Right ventricle myocardium superior (tissue), 1 donor: Measurements from ENCODE around the gene FNDC8. TPM values are rescaled to one million over a fixed set of nuclear protein-coding genes. Genes with fewer than 3 reads are reported as not detected.
"Not testable (repeated sequence)": the region's sequence is repeated elsewhere in the genome, so short reads cannot be mapped to it uniquely, and the experiment has no call there.

Experiments
- ATAC-seq: fragments of 200-7000 bp; cut with Tn5 transposase; one replicate; pipeline ENCODE4 v1.9.1; 2020; ENCODE audit warnings: mild to moderate bottlenecking; ENCODE audit not compliant: poor library complexity
- DNase-seq: peaks from one replicate; pipeline ENCODE4 v3.0.0-alpha.2; 2020
- intact Hi-C: fragments of 100-400 bp; cut with DNase I; formaldehyde crosslinking; loops from one replicate; pipeline ENCODE4 v1.11.2; 2022
- total RNA-seq: library from RNA; stranded (reverse); fragmentation: NEBNext Ultra II Directional; extraction: Animal tissue kit (Norgen Biotek cat#: 25700); gene quantifications from one replicate; pipeline ENCODE4 v1.2.1, GENCODE V29; 2021
- donor health status: DM: no; HTN: yes; CAD: no; lungs with severe emphysema.

Gene FNDC8
- total RNA-seq, 1 donor from 2014 or later, result not detected

DNA sequence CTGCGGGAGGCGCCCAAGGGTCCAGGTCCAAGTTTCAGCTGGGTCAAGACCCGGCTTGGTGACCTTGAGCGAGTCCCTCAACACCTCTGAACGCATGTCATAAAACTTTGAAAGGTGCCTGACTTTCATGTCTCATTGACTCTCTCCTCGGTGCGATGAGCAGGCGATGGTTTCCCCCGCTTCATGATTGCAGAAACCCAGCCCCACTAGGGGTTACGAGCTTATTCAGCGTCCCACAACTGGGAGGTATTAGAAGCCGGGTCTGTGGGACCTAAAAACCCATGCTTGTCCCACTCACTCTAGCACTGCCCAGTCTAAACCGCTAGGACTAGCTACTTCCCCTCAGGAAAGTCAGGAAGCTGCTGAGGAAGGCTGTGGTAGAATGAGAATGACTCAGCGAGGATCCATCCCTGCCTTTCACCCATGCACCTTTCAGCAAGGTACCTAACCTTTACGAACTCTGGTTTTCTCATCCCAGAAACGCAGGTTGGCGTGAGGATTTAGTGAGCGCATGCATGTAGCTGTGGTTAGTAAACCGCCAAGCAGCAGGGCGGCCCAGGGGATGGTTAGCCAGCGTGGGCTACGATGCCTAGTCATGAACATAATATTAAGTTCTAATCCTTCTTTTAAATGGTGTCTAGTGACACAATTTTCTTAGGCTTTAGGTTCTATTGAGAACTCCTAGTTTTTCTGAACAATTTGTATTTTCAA, 31.7 kb upstream of the FNDC8 start:
- intact Hi-C loops, result no loop called here
- DNase-seq, result no peak
- ATAC-seq, result peak; percentile 26

DNA sequence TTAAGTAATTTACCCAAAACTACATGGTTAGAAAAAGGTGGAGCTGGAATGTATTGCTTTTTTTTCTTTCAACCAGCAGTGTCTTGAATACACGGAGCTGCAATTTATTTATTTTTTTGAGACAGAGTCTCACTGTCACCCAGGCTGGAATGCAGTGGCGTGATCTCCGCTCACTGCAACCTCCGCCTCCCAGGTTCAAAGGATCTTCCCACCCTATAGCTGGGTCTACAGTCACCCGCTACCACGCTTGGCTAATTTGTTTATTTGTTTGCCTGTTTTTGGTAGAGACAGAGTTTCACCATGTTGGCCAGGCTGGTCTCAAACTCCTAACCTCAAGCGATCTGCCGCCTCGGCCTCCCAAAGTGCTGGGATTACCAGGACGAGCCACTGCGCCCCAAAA, 30.7 kb upstream of the FNDC8 start:
- ATAC-seq, intact Hi-C loops, DNase-seq: not testable (repeated sequence)

DNA sequence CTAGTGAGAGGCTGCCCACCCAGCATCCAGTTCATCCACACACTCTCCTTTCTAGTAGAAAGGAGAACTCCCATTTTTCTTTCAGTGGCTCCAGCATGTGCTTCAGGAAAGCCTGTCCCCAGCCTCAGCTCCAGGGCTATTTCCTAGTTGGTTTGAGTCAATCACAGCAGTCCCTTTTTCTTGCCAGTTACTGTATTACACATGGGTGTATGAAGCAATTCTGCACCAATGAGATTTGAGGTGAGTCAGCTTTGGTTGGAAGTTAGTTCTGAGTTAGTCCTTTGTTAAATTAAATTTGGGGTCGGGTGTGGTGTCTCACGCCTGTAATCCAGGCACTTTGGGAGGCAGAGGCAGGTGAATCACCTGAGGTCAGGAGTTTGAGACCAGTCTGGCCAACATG, 26.5 kb upstream of the FNDC8 start:
- DNase-seq (no peak), ATAC-seq (peak; percentile 31)
- intact Hi-C loops, result no loop called here

DNA sequence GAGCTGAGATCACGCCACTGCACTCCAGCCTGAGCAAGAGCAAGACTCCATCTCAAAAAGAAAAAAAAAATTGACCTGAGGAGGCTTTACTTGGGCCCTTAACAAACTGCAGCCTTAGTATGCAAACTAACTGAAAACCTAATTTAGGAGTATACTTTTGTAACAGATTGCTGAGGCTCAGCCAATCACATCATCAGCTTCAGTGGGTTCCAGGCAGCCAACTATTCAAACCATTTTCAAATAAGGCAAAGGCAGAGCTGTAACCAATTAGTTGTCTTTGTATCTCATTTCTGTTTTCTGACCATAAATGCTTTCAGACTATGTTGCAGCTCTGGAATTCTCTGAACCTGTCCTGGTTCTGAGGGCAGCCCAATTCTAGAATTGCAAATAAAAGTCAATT, 25.7 kb upstream of the FNDC8 start:
- DNase-seq (no peak), ATAC-seq (no peak)
- intact Hi-C loops, result no loop called here

DNA sequence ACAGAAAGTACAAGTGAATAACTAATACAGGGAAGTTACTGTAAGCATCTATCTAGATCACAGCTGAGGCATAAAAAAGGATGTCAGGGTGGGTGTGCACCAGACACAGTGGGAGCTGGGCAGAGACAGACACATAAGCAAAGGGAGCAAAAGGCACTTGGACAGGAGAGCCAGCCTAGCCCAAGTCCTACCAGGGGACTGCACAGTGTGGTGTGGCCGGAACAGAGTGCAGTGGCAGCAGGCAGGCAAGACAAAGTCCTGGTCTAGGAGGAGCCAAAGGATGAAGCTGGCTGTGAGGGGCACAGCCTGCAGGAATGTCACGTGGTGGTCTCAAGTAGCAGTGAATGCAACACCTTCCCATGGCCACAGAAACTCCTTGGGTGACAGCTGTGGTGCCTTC, 23.6 kb upstream of the FNDC8 start:
- ATAC-seq, result no peak
- DNase-seq, result no peak
- intact Hi-C loops, result no loop called here

DNA sequence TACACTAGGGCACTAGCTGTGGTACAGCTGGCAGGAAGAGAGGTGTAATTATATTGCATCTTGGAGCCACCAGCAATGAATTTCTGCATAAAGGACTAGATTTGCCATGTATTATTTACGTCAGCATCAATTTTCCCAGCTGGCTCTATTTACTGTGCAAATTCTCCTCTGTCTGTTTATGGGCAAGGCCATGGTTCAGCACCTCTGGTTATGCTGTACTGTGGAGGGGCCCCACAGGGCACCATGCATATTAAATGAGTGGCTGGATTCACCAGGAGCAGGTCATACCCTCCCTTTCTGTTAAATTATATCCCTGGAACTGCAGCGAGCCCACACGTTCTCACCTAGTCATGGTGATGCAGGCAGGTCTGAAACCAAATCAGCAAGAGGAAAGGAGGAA, 21.5 kb upstream of the FNDC8 start:
- ATAC-seq (no peak), DNase-seq (no peak)
- intact Hi-C loops, result no loop called here

DNA sequence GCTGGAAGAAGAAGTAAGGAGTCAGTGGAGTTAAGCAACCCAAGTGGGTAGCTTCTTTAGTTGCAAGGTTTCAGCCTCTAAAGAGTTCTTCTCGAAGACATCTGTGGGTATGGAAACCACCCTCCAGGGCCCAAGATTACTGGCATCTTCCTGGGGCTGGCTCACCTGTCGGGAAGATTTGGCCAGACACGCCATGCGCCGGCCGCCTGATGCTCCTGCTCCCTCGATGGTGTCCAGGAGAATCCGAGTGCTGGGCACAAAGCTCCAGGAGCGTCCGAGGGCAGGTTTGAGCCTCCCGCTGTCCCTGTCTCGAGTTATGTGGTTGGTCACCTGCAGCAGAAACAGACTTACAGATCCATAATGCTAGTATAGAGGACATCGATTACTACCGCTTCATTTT, 20.4 kb upstream of the FNDC8 start:
- DNase-seq, result no peak
- ATAC-seq, result no peak
- intact Hi-C loops, result no loop called here

DNA sequence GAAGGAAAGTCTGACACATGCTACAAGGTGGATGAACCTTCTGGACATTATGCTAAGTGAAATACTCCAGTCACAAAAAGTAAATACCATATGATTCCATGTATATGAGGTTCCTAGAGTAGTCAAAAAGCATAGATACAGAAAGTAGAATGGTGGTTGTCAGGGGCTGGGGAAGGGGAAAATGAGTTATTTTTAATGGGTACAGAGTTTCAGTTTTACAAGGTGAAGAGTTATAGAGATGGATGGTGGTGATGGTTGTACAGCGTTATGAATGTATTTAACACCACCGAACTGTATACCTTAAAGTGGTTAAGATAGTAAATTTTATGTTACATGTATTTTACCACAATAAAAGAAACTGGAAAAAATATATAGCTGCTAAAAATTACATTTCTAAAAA, 19.7 kb upstream of the FNDC8 start:
- no peak for ATAC-seq
- intact Hi-C loops, result no loop called here
- no peak for DNase-seq

DNA sequence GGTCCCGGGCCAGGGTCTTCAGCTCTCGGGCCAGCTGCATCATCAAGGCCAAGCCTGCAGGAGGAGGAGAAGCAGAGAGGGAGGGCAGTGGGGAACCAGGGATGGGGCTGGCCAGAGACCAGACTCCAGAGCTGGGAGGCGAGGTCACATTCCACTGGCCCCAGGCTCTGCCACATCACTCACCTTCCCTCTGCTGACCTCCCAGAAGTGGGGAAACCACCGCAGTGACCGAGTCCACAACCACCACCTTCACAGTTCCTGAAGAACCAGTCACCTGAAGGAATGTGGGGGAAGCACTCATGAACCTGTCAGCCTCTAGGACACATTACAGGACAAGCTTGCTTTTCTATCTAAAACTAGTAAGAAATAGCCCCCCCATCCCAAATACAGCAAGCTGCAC, 18.1 kb upstream of the FNDC8 start:
- intact Hi-C loops, result no loop called here
- DNase-seq (no peak), ATAC-seq (no peak)

DNA sequence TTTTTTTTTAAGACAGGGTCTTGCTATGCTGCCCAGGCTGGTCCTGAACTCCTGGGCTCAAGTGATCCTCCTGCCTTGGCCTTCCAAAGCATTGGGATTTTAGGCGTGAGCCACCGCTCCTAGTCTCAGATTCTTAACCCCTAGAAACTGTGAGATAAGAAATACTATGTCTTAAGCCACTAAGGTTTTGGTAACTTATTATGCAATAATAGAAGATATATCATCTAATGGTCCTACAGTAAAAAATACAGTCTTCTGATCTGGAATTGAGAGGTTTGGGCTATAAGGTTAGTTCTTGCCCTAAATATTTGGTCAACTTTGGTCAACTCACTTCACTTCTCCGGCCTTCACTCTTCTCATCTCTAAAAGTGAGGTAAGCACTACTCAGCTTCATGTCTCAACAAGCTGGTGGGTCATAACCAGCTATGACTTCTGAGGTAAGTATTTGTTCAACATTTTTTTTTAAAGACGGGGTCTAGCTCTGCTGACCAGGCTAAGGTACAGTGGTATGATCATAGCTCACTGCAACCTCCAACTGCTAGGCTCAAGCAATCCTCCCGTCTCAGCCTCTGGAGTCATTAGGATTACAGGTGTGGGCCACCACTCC, 16.5 kb upstream of the FNDC8 start:
- intact Hi-C loops, result no loop called here
- DNase-seq (no peak), ATAC-seq (no peak)

DNA sequence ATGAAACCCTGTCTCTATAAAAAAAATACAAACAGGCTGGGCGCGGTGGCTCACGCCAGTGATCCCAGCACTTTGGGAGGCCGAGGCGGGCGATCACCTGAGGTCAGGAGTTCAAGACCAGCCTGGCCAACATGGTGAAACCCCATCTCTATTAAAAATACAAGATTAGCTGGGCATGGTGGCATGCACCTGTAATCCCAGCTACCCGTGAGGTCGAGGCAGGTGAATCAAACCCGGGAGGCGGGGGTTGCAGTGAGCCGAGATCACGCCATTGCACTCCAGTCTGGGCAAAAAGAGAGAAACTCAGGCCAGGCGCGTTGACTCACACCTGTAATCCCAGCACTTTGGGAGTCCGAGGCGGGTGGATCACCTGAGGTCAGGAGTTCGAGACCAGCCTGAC, 10.6 kb upstream of the FNDC8 start:
- intact Hi-C loops, result loop anchor here (10.0 kb wide), 1 partner anchor 116 kb away; no protein-coding TSS in a partner anchor
- ATAC-seq, DNase-seq: not testable (repeated sequence)

DNA sequence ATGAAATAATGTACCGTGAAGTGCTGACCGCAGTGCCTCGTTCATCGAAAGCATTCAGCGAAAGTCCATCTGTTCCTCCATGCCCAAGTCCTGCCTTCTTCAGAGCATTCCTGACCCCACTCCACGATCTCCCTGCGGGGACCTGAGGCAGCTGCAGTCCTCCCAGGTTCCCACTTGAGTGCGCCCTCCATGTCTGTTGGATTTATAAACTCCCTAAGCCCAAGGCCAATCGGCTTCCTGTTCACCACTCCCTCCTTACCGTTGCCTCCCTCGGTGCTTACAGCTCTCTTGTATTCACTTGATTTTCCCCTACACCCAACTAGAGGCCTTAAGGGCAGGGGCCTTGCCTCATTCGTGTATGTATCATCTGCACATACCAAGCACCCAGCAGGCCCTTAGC, 4.6 kb upstream of the FNDC8 start:
- intact Hi-C loops, result loop anchor here (5.0 to 10.0 kb wide), 2 partner anchors 122 to 695 kb away; no protein-coding TSS in a partner anchor
- DNase-seq (no peak), ATAC-seq (no peak)

DNA sequence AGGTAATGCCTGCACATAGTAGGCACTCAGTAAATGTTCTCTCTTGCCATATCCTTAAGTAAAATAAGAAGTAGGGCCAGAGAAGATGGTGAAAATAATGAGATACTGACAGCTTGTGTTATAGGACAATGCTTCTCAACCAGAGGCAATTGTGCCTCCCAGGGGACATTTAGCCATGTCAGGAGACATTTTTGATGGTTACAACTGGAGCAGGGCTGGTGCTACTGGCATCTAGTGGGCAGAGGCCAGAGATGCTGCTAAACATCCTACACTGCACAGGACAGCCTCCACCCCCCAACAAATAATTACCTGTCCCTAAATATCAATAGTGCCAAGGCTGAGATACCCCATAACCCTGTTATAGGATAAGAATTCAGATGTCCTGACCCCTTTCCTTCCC, 3.4 kb upstream of the FNDC8 start:
- ATAC-seq (no peak), DNase-seq (no peak)
- intact Hi-C loops, result loop anchor here (5.0 to 10.0 kb wide), 2 partner anchors 123 to 696 kb away; no protein-coding TSS in a partner anchor

DNA sequence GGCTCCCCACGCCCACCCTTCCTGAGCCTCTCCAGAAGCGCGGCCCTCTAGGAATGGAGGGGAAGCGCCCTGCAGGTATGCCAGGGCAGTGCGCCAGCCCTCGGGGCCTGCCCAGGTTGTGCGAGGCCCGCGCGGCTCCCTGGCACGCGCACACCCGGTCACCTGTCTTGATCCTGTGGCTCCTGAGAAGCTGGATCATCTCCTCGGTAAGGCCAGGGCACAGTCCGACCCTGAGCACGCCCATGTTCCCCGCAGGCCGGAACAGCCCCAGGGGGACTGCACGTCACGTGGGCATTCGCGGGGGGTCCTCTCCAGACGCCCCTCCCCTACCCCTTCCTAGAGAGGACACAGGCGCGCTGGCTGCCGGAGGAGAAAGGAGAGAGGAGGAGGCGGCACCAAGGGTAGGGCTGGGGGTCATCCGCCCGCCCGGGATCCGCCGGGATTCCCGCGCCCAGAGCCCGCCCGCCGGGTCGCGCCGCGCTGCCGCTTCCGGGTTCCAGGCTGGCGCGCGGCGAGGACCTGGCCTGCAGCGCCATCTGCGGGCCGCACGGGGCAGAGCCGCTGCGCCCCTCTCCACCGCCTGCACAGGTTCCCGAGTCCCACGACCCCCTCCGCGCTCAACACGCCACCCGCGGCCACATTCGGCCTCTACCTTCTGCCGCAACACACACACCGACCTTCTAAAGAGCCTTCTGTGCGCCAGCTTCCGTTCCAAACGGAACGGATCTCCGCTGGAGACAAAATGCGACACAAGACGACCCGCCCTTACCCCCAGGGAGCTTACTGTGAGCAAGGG, 1.8 kb upstream of the FNDC8 start, which contains the start of gene RAD51D:
Gene RAD51D, minus strand, starts transcription at position 491 of the 796 bp plus-strand sequence. Its CDS starts 247 bp downstream, at position 244.
- peak; percentile 100 for ATAC-seq
- peak; percentile 86 for DNase-seq
- intact Hi-C loops, result loop anchor here (5.0 to 10.0 kb wide), 3 partner anchors 125 to 697 kb away; no protein-coding TSS in a partner anchor

DNA sequence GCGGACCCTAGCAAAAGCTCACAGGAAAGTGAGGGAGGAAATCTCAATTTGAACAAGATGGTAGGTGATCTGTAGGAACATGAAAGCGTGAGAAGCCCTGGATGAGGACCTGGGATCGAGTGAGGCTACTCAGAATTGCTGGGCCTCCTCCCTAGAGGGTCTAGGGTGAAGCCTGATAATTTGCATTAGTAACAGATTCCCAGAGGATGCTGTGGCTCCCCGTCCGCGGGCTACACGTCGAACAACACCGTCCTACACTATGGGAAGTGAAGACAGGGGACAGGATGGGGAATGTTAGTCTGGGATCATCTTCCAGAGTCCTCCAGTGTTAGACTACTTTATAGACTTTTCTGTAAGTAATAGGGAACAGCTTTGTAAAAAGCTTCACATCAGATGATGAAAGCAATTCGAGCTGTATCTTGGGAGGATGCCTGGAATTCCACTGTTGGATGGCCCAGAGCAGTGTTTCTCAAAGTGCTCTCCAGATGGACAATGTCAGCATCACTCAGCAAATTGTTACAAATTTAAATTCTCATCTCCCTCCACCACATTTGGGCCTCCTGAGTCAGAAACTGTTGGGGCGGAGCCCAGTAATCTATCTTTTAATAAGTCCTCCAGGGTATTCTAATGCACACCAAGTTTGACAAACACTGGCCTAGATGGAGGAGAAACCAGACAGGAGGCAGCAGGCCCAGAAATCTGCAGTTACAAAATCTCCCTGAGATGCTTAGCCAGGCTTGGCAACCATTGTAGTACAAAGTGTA, 6.5 kb downstream of the FNDC8 start:
- ATAC-seq (peak; percentile 88), DNase-seq (peak; percentile 61)
- intact Hi-C loops, result no loop called here

DNA sequence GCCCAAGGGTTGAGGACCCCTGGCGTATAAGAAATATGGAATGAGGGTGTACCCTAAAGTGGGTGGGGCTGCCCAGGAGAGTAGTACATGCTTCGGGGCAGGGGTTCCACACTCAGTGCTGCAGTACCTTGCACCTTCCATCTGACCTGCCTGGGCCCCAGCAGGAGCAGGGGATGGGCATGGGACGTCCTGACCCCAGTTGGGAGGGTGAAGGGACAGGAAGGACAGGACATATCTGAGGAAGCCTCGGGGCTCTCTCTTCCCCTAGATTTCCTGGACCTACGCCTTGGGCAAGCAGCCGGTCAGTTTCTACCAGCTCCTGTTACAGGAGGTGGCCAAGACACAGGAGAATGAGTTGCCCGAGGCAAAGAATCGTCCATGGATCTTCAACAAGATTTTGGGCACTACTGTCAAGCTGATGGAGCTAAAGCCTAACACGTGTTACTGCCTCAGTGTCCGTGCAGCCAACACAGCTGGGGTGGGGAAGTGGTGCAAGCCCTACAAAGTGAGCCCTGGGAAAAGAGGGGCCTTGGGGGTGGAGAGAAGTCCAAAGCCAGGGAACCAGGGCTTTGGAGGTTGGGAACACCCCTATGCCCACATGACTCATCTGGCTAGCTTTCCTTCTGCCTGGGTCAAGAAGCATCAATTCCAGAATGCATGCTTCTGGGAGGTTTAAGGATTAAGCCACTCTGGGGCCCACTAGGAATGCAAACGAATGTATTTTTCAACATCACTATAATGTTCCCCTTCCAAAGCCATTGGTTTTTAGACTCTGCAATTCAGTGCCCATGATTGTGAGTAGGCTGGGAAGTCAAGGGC, 7.9 kb downstream of the FNDC8 start:
- intact Hi-C loops, result no loop called here
- DNase-seq (no peak), ATAC-seq (no peak)

DNA sequence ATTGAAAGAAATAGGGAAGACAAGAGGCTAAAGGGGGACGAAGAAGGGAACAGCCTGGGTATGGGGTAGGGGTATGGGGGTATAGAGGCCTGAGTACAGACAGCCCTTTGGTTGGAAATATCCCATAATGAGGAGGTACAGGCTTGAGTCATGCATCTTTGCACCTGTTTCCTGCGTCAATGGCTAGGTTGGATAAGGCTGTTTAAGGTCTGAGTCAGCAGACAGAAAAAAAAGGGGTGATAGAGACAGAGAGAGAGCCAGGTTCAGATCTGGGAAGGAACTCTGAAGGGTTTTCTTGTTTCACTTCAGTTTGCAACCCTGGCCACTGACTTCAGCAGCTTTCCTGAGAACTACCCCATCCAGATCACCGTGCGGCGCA, 8.5 kb downstream of the FNDC8 start:
- ATAC-seq (no peak), DNase-seq (no peak)
- intact Hi-C loops, result no loop called here

DNA sequence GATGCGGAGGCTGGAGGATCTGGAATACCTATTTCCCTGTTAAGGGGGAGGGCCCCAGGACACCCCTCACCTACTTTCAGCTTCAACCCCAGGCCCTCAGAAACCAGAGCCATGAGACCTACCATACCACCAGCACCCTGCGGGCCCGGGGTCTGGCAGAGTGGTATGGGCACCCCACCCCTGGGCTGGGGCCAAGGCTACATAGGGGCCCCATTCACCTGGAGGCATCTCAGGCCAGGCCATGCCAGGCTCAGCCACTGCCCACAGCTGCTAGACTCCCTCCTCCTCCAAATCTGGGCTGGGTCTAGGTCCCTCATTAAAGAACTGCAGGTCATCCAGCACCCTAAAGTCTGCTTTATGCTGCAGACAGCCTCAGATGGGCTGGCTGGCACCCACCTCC, 9.0 kb downstream of the FNDC8 start:
- intact Hi-C loops, result no loop called here
- ATAC-seq (no peak), DNase-seq (peak; percentile 33)
